Measurements from ENCODE around the gene AFMID.
A peak's percentile ranks its signal among the peaks of the same experiment; 100 is the strongest.

- TF ChIP-seq CTCF (IDR thresholded peaks at IDR 0.05; ENCODE audit: control extremely low read depth in 1 of 3, insufficient read depth in 1 of 3, low read depth in 1 of 3, low read length in 3 of 3) (0 out of 4 replicates have a peak, but pooled peaks of 1 of the 3 experiments have one; percentile 3), RAD21 (IDR thresholded peaks at IDR 0.05 in 1 of 2, conservative IDR thresholded peaks at IDR 0.05 in 1 of 2; ENCODE audit: low read depth in 2 of 2, low read length in 2 of 2) (no peak), GTF2F1 (IDR thresholded peaks at IDR 0.05; ENCODE audit: borderline replicate concordance, low read depth, low read length) (no peak)
These were observed 23.0 kb upstream of the AFMID start for GRCh38 chr17:78163881-78164747.

Measured in H1 (cell line).